ENCODE data around the gene PNPLA3.

DNA sequence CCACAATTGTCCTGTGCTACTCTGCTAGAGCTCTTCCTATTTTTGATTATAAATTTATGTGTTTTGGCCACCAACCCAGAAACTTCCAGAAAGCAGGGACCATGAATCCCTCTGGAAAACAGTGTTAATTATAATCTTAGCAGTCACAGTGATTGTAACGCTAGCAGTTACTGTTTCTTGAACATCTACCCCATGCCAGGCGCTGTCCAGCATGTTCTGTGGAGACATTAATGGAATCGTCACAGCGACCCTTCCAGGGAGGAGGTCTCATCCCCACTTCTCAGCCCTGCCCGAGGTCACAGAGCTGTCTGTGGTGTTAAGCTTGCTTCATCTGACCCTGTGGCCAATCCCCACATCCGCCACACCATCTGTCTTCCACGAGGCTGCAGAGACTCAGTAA lies 17.9 kb upstream of the PNPLA3 start:
- TF ChIP-seq CTCF (conservative IDR thresholded peaks at IDR 0.05; ENCODE audit: low read length) (no peak), EZH2phosphoT487 (IDR thresholded peaks at IDR 0.05; ENCODE audit: borderline replicate concordance) (no peak)

Measured in Loucy (cell line).